Measurements from ENCODE around the gene ATAD3C.
"Not testable (repeated sequence)": the region's sequence is repeated elsewhere in the genome, so short reads cannot be mapped to it uniquely, and the experiment has no call there.

The ATAD3C gene

GRCh38 chr1:1441002-1441888, 8.2 kb upstream of the ATAD3C start:
- H3K4me3 ChIP-seq (ENCODE audit: control insufficient read depth, low read depth, low read length): no peak overlapping the region
- TF ChIP-seq CTCF (conservative IDR thresholded peaks at IDR 0.05; ENCODE audit: control insufficient read depth, insufficient read depth, low read depth, low read length): peak; percentile 82
- peak; percentile 19 for DNase-seq (ENCODE audit: low read depth)

GRCh38 chr1:1442069-1442770, 7.3 kb upstream of the ATAD3C start:
- TF ChIP-seq CTCF (conservative IDR thresholded peaks at IDR 0.05; ENCODE audit: control insufficient read depth, insufficient read depth, low read depth, low read length): no peak
- no peak for DNase-seq (ENCODE audit: low read depth)
- H3K4me3 ChIP-seq (ENCODE audit: control insufficient read depth, low read depth, low read length): no peak overlapping the region

- DNase-seq (ENCODE audit: low read depth); H3K4me3 ChIP-seq (ENCODE audit: control insufficient read depth, low read depth, low read length): not testable (repeated sequence)
Observed at GRCh38 chr1:1446631-1447030, 2.9 kb upstream of the ATAD3C start.

- not testable (repeated sequence) for DNase-seq (ENCODE audit: low read depth); H3K4me3 ChIP-seq (ENCODE audit: control insufficient read depth, low read depth, low read length)
Observed at GRCh38 chr1:1450616-1451015, 1.1 kb downstream of the ATAD3C start.

DNA sequence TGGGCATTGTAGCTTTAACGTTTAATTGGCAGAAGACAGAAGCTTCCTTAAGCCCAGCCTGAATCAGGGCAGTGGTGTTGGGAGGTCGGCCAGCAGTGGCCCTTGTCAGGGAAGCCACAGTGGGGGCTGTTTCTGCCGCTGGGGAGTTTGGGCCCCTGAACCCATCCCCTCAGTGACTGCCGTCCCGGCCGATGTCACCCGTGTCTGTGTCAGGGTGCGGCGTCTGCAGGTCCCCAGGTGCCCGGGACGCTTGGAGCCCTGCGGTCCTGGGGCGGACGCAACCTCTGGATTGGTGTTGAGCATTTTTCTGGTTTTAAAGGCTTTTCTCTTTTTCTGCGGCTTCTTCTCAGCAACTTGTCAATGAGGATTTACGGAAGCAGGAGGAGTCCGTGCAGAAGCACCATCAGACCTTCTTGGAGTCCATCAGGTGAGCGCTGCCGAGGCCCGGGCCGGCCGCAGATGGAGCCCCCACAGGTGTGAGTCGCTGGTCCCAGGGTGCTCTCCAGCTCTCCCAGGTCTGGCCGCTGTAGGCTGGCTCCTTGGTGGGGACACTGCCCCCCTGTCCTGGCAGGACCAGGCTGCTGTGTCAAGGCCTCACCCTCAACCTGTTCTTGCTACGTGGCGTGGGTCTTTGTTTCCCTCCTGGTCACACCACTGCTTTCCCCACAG, 2.3 kb downstream of the ATAD3C start:
- no peak for DNase-seq (ENCODE audit: low read depth)
- TF ChIP-seq CTCF (conservative IDR thresholded peaks at IDR 0.05; ENCODE audit: control insufficient read depth, insufficient read depth, low read depth, low read length): no peak
- no peak overlapping the region for H3K4me3 ChIP-seq (ENCODE audit: control insufficient read depth, low read depth, low read length)

DNA sequence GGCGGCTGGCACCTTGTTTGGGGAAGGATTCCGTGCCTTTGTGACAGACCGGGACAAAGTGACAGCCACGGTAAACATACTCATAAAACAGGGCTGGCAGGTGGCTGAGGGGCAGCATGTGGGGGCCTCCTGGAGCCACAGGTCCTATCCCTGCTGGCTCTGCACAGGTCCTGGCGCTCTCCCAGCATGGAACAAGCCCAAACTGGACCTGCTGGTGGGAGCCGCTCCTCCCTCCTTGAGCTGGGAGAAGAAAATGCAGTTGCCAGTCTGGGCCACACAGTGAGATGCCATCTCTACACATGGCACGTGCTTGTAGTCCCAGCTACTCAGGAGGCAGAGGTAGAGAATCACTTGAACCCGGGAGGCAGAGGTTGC, 2.9 kb downstream of the ATAD3C start:
- DNase-seq (ENCODE audit: low read depth); H3K4me3 ChIP-seq (ENCODE audit: control insufficient read depth, low read depth, low read length): not testable (repeated sequence)

DNA sequence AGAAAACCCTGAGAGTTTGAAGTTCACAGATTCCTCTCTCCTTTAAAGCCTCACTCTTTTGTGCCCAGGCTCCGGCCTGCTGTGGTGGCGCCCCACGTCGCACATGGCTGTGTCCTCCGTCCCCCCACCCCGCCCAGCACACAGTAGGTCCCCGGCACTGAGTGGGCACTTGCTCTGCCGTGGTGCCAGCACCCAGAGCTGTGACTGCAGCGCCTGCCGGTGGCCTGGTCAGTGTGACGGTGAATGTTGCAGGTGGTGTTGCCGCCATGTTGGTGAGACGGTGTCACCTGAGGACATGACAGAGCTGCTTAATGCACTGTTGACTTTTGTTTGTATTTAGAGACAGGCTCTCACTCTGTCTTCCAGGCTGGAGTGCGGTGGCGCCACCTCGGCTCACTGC, 3.4 kb downstream of the ATAD3C start:
- no peak for TF ChIP-seq CTCF (conservative IDR thresholded peaks at IDR 0.05; ENCODE audit: control insufficient read depth, insufficient read depth, low read depth, low read length)
- DNase-seq (ENCODE audit: low read depth): no peak
- H3K4me3 ChIP-seq (ENCODE audit: control insufficient read depth, low read depth, low read length): no peak overlapping the region

DNA sequence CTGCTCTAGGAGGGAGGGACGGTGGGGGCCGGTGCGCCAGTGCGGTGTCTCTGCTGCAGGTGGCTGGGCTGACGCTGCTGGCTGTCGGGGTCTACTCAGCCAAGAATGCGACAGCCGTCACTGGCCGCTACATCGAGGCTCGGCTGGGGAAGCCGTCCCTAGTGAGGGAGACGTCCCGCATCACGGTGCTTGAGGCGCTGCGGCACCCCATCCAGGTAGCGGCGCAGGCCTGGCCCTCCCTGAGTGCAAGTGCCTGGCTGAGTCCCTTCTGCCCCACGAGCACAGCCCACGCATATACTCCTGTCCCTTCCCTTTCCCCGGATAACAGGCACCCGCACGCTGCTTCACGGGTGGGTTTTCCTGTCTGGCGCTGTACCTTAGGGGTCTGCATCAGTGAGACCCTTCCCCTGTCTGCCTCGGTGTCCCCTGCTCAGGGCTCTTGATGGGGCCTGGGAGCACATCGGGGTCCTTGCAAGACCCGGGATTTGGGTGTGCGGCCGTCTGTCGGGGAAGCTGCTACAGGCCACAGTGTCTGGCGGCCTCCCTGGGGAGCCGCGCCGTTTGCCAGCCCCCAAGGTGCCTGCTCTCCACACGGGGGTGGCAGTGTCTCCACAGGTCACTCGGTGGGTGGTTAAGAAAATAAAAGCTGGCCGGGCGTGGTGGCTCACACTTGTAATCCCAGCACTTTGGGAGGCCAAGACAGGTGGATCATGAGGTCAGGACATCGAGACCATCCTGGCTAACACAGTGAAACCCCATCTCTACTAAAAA, 5.0 kb downstream of the ATAD3C start:
- not testable (repeated sequence) for DNase-seq (ENCODE audit: low read depth); H3K4me3 ChIP-seq (ENCODE audit: control insufficient read depth, low read depth, low read length)
